ENCODE measurements around the gene ZNF502. TPM values are rescaled to one million over a fixed set of nuclear protein-coding genes. Genes with fewer than 3 reads are reported as not detected.

Gene ZNF502
- total and polyA plus RNA-seq, 2 of the 13 experiments (the other 11 are each of a cell fraction or from before 2014, with no cell fraction given): not detected

GRCh38 chr3:44772099-44772442, 59.6 kb downstream of the ZNF502 start:
- Histone ChIP-seq H3K36me3 (replicated peaks in 1 of 2; ENCODE audit: control insufficient read depth in 1 of 2, insufficient read depth in 2 of 2, low read length in 2 of 2) (peaks cover 0 to 16% of the 10 kb centered on the region in 2 experiments; a peak in 3 of 5 replicates), H3K9ac (ENCODE audit: insufficient read depth, low read depth, low read length) (no peak overlapping the region), H3K4me1 (ENCODE audit: insufficient read depth, low read length) (no peaks in the 10 kb centered on the region), H3K27me3 (ENCODE audit: control insufficient read depth in 1 of 2, insufficient read depth in 2 of 2, low read length in 2 of 2) (no peaks in the 10 kb centered on the region), H3K9me3 (ENCODE audit: low read length) (peaks cover 20% of the 10 kb centered on the region), H2AFZ (ENCODE audit: low read length) (no peak overlapping the region), H3K4me3 (replicated peaks in 1 of 3; ENCODE audit: insufficient read depth in 1 of 3, low read depth in 2 of 3, low read length in 3 of 3) (no peak overlapping the region), H3K79me2 (ENCODE audit: insufficient read depth, low read length) (peaks cover 8% of the 10 kb centered on the region), H3K27ac (ENCODE audit: extremely low read length, insufficient read depth, low read length) (no peak overlapping the region), H4K20me1 (ENCODE audit: insufficient read depth, low read length) (no peaks in the 10 kb centered on the region), H3K4me2 (ENCODE audit: low read depth, low read length) (no peak overlapping the region)
- intact Hi-C loops (cut with micrococcal nuclease; ENCODE audit: unreplicated experiment): no loop called here
- ATAC-seq (no peak), FAIRE-seq (no peak), DNase-seq (ENCODE audit: low spot score) (no peak)
- BruUV-seq (replicated peaks): no TSS peak
- in situ Hi-C loops (cut with HindIII; ENCODE audit: extremely low pct_ligation_motif_present, low pct_unique_long_range_greater_than_20kb): no loop called here
- TF ChIP-seq ZFP36 (IDR thresholded peaks at IDR 0.05; ENCODE audit: borderline replicate concordance, low read depth, low read length, partially characterized antibody) (peak; percentile 27), ZEB1 (IDR thresholded peaks at IDR 0.05; ENCODE audit: insufficient replicate concordance, low read depth) (no peak)
- ChIA-PET CTCF (ENCODE audit: low intra/inter-chr PET ratio, low total read pairs) (no interaction called here), POLR2A (no interaction called here)
- 100% methylated on average over 1 of the region's 1 CpG for WGBS (ENCODE audit: low lambda C conversion rate)

Other genes starting within 250 kb of the ZNF502 start
- gene ZNF445, start 235.0 kb upstream of the ZNF502 start, total RNA-seq (2016; rRNA removed; fragmentation: Illumina TruSeq; extraction: Trizol): 10.3 and 11.8 TPM in 2 replicates
- 4.4 and 5.3 TPM in 2 replicates for gene ZNF445, start 235.0 kb upstream of the ZNF502 start, polyA plus RNA-seq (2011; rRNA removed)
- gene ZKSCAN7, start 157.5 kb upstream of the ZNF502 start, total RNA-seq (2016; rRNA removed; fragmentation: Illumina TruSeq; extraction: Trizol): 3.3 and 3.8 TPM in 2 replicates
- 2.3 and 3.5 TPM in 2 replicates for gene ZKSCAN7, start 157.5 kb upstream of the ZNF502 start, polyA plus RNA-seq (2011; rRNA removed)
- gene ZNF660, start 127.7 kb upstream of the ZNF502 start, total RNA-seq (2016; rRNA removed; fragmentation: Illumina TruSeq; extraction: Trizol): 3.3 and 6.1 TPM in 2 replicates
- gene ZNF660, start 127.7 kb upstream of the ZNF502 start, polyA plus RNA-seq (2011; rRNA removed): 0.91 and 1.1 TPM in 2 replicates
- gene ZNF197, start 87.6 kb upstream of the ZNF502 start, total RNA-seq (2016; rRNA removed; fragmentation: Illumina TruSeq; extraction: Trizol): 6.8 and 9.9 TPM in 2 replicates
- 1.8 and 2.6 TPM in 2 replicates for gene ZNF197, start 87.6 kb upstream of the ZNF502 start, polyA plus RNA-seq (2011; rRNA removed)
- gene ZNF35, start 63.9 kb upstream of the ZNF502 start, total RNA-seq (2016; rRNA removed; fragmentation: Illumina TruSeq; extraction: Trizol): 0.22 and 0.62 TPM in 2 replicates
- 0.18 and 0.20 TPM in 2 replicates for gene ZNF35, start 63.9 kb upstream of the ZNF502 start, polyA plus RNA-seq (2011; rRNA removed)
- 2.8 and 4.1 TPM in 2 replicates for gene ZNF501, start 17.0 kb downstream of the ZNF502 start, total RNA-seq (2016; rRNA removed; fragmentation: Illumina TruSeq; extraction: Trizol)
- gene ZNF501, start 17.0 kb downstream of the ZNF502 start, polyA plus RNA-seq (2011; rRNA removed): 1.4 and 2.4 TPM in 2 replicates
- 27.2 and 49.0 TPM in 2 replicates for gene KIAA1143, start 49.0 kb downstream of the ZNF502 start, total RNA-seq (2016; rRNA removed; fragmentation: Illumina TruSeq; extraction: Trizol)
- 8.3 and 9.9 TPM in 2 replicates for gene KIAA1143, start 49.0 kb downstream of the ZNF502 start, polyA plus RNA-seq (2011; rRNA removed)
- 33.8 and 55.1 TPM in 2 replicates for gene KIF15, start 49.1 kb downstream of the ZNF502 start, total RNA-seq (2016; rRNA removed; fragmentation: Illumina TruSeq; extraction: Trizol)
- gene KIF15, start 49.1 kb downstream of the ZNF502 start, polyA plus RNA-seq (2011; rRNA removed): 2.7 and 4.8 TPM in 2 replicates
- 5.0 and 5.5 TPM in 2 replicates for gene TMEM42, start 149.3 kb downstream of the ZNF502 start, total RNA-seq (2016; rRNA removed; fragmentation: Illumina TruSeq; extraction: Trizol)
- 24.5 and 27.7 TPM in 2 replicates for gene TMEM42, start 149.3 kb downstream of the ZNF502 start, polyA plus RNA-seq (2011; rRNA removed)
- 0.15 and 0.18 TPM in 2 replicates for gene TGM4, start 161.9 kb downstream of the ZNF502 start, total RNA-seq (2016; rRNA removed; fragmentation: Illumina TruSeq; extraction: Trizol)
- 0.07 and 0.10 TPM in 2 replicates for gene TGM4, start 161.9 kb downstream of the ZNF502 start, polyA plus RNA-seq (2011; rRNA removed)

All from HepG2 (cell line).